D721Med (cell line): ENCODE results near the gene GRIK4.

ENCODE experiments used
- DNase-seq: peaks from one replicate; pipeline ENCODE4 v3.0.0; 2011; ENCODE audit warnings: low spot score; ENCODE audit not compliant: insufficient read length
- FAIRE-seq: peaks from 2 replicates; lab custom pipeline; 2011; peaks lifted over from hg19 to GRCh38; lab: Jason Lieb, UNC
- TF ChIP-seq, protein P1 (sequence below): IDR thresholded peaks from 2 replicates; pipeline ENCODE4 v1.5.1; 2012; ENCODE audit warnings: mild to moderate bottlenecking, control low read depth; ENCODE audit not compliant: insufficient read depth; ENCODE audit errors: missing control alignments

Gene GRIK4

DNA sequence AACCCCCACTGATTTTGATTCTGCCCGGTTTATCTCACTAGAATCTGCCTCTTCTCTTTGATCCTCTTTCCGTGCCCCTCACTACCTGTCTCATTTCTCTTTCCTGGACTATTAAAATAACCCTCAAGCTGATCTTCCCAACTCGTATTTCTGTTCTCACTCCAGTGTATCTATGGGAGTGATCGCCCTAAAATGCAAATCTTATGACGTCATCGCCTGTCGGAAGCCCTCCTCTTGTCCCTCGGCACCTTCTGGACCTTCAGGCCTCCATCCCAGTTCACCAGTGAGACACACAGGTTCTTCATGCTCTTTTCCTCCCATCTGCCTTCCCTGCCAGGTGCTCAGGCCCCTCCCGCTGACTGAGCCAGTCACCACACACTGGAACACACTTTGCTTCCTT lies 277.8 kb downstream of the GRIK4 start:
- no peak for DNase-seq
- no peak for FAIRE-seq
- TF ChIP-seq, protein P1, sequence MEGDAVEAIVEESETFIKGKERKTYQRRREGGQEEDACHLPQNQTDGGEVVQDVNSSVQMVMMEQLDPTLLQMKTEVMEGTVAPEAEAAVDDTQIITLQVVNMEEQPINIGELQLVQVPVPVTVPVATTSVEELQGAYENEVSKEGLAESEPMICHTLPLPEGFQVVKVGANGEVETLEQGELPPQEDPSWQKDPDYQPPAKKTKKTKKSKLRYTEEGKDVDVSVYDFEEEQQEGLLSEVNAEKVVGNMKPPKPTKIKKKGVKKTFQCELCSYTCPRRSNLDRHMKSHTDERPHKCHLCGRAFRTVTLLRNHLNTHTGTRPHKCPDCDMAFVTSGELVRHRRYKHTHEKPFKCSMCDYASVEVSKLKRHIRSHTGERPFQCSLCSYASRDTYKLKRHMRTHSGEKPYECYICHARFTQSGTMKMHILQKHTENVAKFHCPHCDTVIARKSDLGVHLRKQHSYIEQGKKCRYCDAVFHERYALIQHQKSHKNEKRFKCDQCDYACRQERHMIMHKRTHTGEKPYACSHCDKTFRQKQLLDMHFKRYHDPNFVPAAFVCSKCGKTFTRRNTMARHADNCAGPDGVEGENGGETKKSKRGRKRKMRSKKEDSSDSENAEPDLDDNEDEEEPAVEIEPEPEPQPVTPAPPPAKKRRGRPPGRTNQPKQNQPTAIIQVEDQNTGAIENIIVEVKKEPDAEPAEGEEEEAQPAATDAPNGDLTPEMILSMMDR = no peak

DNA sequence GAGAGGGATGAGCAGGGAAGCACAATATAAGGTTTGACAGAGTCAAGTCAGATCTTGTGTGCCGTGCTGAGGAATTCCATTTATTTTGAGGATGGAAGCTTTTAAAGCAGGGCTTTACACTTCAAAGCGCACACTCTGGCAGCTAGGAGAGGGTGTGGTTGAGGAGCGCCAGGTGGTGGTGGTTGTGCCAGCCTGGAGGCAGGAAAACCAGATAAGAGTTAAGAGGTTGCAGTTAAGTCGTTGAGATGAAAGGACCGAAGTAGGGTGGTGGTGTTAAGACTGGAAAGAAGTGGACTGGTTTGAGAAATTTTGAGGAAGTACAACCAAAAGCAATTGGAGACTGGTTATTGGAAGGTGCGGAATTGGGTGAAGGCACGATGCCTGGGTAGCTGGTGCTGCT lies 280.8 kb downstream of the GRIK4 start:
- TF ChIP-seq, protein P1 = no peak
- FAIRE-seq (no peak), DNase-seq (no peak)

DNA sequence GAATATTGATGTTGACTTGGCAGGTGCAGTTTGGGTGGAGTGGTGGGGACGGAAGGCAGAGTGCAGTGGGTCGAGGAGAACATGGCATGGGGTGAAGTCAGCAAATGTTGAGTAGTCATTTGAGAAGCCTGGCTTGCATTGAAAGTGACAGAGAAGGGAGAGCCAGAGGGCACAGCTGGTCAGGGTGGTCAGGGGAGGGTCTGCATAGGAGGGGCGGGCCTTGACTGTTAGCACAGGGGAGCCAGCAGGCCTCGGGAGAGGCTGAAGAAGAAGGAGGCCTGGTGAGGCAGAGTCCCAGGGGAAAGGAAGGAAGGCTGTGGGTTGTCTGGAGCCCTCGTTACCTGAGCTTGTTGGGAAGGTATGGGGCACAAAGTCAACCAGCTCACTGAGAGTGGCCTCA lies 281.6 kb downstream of the GRIK4 start:
- DNase-seq = no peak
- no peak for FAIRE-seq
- TF ChIP-seq, protein P1 = no peak

DNA sequence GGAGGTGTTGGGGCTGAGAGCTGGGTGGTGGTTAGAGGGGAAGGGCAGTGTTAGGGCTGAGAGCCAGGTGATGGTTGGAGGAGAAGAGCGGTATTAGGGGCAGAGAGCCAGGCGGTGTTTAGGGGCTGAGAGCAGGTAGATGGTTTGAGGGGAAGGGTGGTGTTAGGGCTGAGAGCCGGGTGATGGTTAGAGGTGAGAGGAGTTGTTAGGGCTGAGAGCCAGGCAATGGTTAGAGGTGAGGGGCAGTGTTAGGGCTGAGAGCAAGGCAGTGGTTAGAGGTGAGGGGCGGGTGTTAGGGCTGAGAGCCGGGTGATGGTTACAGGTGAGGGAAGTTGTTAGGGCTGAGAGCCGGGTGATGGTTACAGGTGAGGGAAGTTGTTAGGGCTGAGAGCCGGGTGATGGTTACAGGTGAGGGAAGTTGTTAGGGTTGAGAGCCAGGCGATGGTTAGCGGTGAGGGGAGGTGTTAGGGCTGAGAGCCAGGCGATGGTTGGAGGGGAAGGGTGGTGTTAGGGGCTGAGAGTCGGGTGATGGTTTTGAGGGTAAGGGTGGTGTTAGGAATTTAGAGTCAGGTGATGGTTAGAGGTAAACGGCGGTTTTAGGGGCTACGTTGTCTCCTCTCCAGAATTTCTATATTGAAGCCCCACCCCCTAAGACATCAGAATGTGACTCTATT lies 282.4 kb downstream of the GRIK4 start:
- TF ChIP-seq, protein P1 = no peak
- FAIRE-seq (no peak), DNase-seq (no peak)

GRCh38 chr11:120794748-120795147 lies 283.2 kb downstream of the GRIK4 start:
- FAIRE-seq (no peak), DNase-seq (no peak)
- TF ChIP-seq, protein P1 = no peak

GRCh38 chr11:120795185-120795584 lies 283.6 kb downstream of the GRIK4 start:
- TF ChIP-seq, protein P1 = no peak
- DNase-seq = no peak
- FAIRE-seq = no peak

GRCh38 chr11:120797143-120797542 lies 285.6 kb downstream of the GRIK4 start:
- DNase-seq (no peak), FAIRE-seq (no peak)
- TF ChIP-seq, protein P1 = no peak
